Erythroblast (primary cell): ENCODE measurements around the gene NHSL2.

Experiments used
- GATA1 ChIP-seq: IDR thresholded peaks from 2 replicates; pipeline ENCODE4 v1.6.1; 2011; ENCODE audit warnings: low read depth, mild to moderate bottlenecking, control low read depth, low read length, moderate library complexity
- POLR2A ChIP-seq: IDR thresholded peaks from 2 replicates; pipeline ENCODE4 v1.6.1; 2011; ENCODE audit warnings: mild to moderate bottlenecking, low read length

DNA sequence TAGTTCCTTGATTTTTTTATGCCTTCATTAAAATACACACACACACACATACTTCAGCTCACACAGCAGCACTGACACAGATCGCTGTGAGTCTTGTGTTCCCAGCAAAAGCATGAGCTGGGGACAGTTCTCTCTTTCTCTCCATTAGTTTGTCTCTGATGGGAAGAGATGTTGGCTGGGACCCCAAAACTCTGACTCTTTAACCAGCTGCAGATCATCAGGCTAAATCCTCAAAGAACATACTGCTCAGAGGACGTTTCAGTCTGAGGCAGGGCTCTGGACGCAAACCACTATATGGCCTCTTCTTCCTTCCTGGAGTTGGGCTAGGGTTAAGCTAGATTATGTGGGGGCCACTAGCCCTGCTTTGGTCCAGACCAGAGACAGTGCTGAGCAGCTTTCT, 109.6 kb downstream of the NHSL2 start:
- no peak for TF ChIP-seq POLR2A
- TF ChIP-seq GATA1, result no peak
